KOPT-K1 (cell line): Measurements from ENCODE around the gene PMS2.
"Not testable (repeated sequence)": the region's sequence is repeated elsewhere in the genome, so short reads cannot be mapped to it uniquely, and the experiment has no call there.

ENCODE experiments used
- H3K27ac ChIP-seq: fragments of 200-600 bp; sonication (generic); 2 replicates; pipeline ENCODE4 v1.5.1; 2016; ENCODE audit warnings: antibody characterized with exemption, mild to moderate bottlenecking, low read depth, low read length; ENCODE audit not compliant: poor library complexity, severe bottlenecking
- H3K36me3 ChIP-seq: fragments of 200-600 bp; sonication (generic); 2 replicates; pipeline ENCODE4 v1.5.1; 2017; ENCODE audit warnings: antibody characterized with exemption, mild to moderate bottlenecking, low read length, moderate library complexity; ENCODE audit not compliant: insufficient read depth
- H3K9me3 ChIP-seq: fragments of 200-600 bp; sonication (generic); 2 replicates; pipeline ENCODE4 v1.5.1; 2017; ENCODE audit warnings: antibody characterized with exemption, low read length, mild to moderate bottlenecking; ENCODE audit not compliant: insufficient read depth, poor library complexity, severe bottlenecking

PMS2 gene

DNA sequence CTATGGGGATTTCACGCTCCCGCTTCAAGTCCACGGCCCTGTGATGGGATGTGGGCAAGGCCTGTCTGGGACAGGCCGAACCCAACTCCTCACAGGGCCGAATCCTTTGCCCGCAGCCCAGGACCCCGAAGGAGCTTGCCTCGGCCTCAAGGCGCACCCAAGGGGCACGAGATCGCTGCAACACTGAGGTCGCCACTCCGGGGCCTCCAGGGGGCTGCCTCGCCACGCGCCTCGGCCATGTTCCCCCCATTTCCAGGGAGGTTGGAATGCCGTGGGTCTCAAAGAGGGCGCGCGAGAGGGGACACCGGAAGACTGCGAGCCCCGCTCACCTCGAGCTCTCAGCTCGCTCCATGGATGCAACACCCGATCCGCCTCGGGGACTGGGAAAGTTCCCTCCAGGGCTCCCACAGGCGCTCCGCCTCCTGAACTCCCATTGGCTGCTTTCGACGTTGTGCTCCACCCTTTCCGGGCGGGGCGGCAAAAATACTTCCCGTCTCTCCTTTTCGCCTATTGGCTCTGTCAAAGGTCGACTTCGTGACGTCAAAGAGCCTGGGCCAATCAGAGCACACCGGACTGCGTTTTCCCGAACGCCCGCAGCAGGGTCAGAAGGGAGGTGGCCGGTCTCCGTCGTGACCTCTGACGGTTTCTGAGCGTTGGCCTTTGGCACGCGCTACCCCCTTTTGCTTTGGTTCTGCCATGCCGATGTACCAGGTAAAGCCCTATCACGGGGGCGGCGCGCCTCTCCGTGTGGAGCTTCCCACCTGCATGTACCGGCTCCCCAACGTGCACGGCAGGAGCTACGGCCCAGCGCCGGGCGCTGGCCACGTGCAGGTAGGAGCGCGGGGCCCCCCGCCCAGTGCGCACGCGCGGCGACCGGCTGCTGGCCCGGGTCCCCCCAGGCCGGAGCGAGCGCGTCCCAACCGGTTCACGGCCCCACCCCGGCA, at the start of gene PMS2, which contains the start of gene AIMP2:
Gene PMS2, minus strand, starts transcription at position 382 of the 944 bp plus-strand sequence. Its CDS starts 30 bp downstream, at position 352.
Gene AIMP2, plus strand, starts transcription at position 605 of the 944 bp plus-strand sequence. Its CDS starts 92 bp downstream, at position 697.
- no peaks in the 10 kb centered on the region for H3K9me3 ChIP-seq
- H3K27ac ChIP-seq, result peak within 1 kb of the TSS; percentile 77
- H3K36me3 ChIP-seq, result peaks cover 47% of the 10 kb centered on the region

DNA sequence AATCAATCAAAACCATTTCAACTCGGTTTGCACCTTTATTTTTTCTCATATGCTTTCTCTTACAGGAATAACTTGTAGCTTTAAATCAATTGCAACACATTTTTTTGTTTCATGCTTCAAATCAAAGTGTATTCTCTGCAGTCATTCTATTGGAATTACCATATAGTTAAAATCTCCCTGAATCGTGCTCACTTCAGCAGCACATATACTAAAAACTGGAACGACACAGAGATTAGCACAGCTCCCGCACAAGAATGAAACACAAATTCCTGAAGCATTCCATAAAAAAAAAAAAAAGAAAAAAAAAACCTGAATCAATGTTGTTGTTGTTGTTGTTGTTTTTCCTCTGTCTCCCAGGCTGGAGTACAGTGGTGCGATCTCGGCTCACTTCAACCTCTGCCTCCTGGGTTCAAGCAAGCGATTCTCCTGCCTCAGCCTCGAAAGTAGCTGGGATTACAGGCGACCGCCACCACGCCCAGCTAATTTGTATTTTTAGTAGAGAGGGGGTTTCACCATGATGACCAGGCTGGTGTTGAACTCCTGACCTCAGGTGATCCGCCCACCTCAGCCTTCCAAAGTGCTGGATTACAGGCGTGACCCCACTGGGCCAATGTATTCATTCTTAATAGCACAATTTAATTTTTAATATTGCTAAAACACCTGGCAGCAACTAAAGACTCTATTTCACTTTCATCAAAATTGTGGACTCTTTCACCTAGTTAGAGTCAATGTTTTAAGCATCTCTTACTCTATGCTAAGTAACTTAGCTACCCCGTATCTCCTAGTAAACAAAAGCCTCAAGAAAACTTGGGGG, 48.7 kb upstream of the PMS2 start:
- H3K27ac ChIP-seq, result peak overlapping the region; percentile 77
- H3K36me3 ChIP-seq, result peaks cover 31% of the 10 kb centered on the region
- H3K9me3 ChIP-seq, result no peaks in the 10 kb centered on the region

- H3K27ac ChIP-seq, result no peak overlapping the region
- no peaks in the 10 kb centered on the region for H3K9me3 ChIP-seq
- peaks cover 40% of the 10 kb centered on the region for H3K36me3 ChIP-seq
Measured at GRCh38 chr7:6056616-6057015, 47.8 kb upstream of the PMS2 start.

- not testable (repeated sequence) for H3K27ac ChIP-seq, H3K9me3 ChIP-seq
- H3K36me3 ChIP-seq, result peaks cover 94% of the 10 kb centered on the region
Measured at GRCh38 chr7:6051185-6051584, 42.3 kb upstream of the PMS2 start.

GRCh38 chr7:6049780-6050179, 40.9 kb upstream of the PMS2 start:
- Histone ChIP-seq H3K27ac (no peak overlapping the region), H3K9me3 (no peaks in the 10 kb centered on the region), H3K36me3 (peaks cover 99% of the 10 kb centered on the region)

DNA sequence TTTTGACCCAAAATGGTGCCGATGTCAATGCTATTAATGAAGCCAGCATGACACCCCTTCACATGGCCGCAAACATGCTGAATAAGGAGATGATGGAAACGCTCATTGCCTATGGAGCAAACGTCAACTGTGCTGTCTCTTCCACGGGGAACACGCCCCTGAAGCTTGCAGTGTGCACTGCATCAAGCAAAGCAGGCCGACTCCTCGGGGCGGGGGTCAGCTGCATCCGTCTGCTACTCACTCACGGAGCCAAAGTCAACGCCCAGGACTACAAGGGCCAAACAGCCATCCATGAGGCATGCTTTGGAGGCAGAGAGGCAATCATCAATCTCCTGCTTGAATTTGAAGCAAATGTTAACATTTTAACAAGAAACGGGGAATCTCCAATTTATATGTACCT, 26.8 kb upstream of the PMS2 start:
- Histone ChIP-seq H3K27ac (no peak overlapping the region), H3K36me3 (peaks cover 98% of the 10 kb centered on the region), H3K9me3 (no peaks in the 10 kb centered on the region)

DNA sequence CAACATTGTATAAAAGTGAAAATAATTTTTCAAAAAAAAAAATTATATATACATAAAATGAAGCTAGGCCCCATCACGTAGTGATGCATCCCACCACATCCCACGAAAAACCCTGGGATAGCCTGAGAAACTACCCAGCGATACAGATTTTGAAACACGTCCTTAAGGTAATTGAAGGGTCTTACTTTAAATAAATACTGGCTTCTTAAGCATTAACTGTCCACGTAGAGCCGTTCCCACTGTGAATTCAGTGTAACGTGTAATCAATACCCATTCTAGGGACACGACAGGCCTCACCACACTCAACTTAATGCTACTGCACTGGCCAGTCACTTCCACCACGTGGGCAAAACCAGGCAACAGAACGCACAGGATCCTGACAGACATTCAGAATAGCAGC, 26.3 kb upstream of the PMS2 start:
- H3K36me3 ChIP-seq, result peaks cover 98% of the 10 kb centered on the region
- no peaks in the 10 kb centered on the region for H3K9me3 ChIP-seq
- H3K27ac ChIP-seq, result no peak overlapping the region

DNA sequence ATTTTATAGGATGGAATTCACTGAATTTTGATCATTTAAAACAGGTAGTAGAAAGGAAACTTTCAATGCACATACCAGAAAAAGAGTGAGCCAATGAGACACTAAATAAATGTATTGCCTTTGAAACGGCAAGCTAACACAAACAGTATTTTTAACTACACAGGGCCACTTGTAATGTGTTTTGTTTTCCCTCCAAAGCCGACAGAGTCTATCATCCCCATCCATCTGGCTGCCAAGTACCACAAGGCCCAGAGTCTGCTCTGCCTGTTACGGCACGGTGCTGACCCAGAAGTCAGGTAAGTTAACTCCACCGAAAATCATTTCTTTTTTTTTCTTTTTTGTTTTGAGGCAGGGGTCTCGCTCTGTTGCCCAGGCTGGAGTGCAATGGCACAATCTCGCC, 23.8 kb upstream of the PMS2 start:
- Histone ChIP-seq H3K36me3 (peaks cover 98% of the 10 kb centered on the region), H3K9me3 (no peaks in the 10 kb centered on the region), H3K27ac (no peak overlapping the region)

- Histone ChIP-seq H3K36me3 (peaks cover 98% of the 10 kb centered on the region), H3K9me3 (no peaks in the 10 kb centered on the region)
Measured at GRCh38 chr7:6032167-6032566, 23.3 kb upstream of the PMS2 start.

GRCh38 chr7:6031567-6031966, 22.7 kb upstream of the PMS2 start:
- Histone ChIP-seq H3K9me3 (no peaks in the 10 kb centered on the region), H3K27ac (no peak overlapping the region), H3K36me3 (peaks cover 98% of the 10 kb centered on the region)

More at GRCh38 chr7:6032167-6032566, 23.3 kb upstream of the PMS2 start:
- H3K27ac ChIP-seq, result no peak overlapping the region

- peaks cover 98% of the 10 kb centered on the region for H3K36me3 ChIP-seq
- H3K27ac ChIP-seq, result no peak within 1 kb of the TSS
- H3K9me3 ChIP-seq, result no peaks in the 10 kb centered on the region
Measured at GRCh38 chr7:6030988-6031387, 22.1 kb upstream of the PMS2 start, which contains the start of gene ANKRD61. Gene ANKRD61 (plus strand): TSS chr7:6031376. CDS start chr7:6031376, 0 bp downstream.

DNA sequence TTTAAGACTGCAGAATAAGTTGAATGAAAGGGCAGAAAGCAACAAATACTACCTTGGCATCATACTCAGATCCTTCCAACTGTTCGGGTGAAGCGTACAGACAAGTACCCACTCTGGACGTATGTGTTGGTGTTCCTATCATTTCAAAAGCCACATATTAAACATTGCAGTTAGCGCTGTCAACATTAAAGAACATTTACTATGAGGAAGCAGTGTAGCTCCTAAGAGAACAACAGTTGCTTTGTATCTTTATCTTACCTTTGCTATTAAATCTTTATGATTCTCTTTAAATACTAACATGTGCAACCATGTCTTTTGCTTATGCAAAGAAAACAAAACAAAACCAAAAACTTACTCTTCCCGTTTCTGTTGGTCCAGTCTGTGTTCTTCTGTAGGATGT, 19.7 kb upstream of the PMS2 start:
- Histone ChIP-seq H3K36me3 (peaks cover 98% of the 10 kb centered on the region), H3K9me3 (no peaks in the 10 kb centered on the region), H3K27ac (no peak overlapping the region)

- no peak overlapping the region for H3K27ac ChIP-seq
- peaks cover 98% of the 10 kb centered on the region for H3K36me3 ChIP-seq
- H3K9me3 ChIP-seq, result no peaks in the 10 kb centered on the region
Measured at GRCh38 chr7:6027806-6028365, 19.0 kb upstream of the PMS2 start.

DNA sequence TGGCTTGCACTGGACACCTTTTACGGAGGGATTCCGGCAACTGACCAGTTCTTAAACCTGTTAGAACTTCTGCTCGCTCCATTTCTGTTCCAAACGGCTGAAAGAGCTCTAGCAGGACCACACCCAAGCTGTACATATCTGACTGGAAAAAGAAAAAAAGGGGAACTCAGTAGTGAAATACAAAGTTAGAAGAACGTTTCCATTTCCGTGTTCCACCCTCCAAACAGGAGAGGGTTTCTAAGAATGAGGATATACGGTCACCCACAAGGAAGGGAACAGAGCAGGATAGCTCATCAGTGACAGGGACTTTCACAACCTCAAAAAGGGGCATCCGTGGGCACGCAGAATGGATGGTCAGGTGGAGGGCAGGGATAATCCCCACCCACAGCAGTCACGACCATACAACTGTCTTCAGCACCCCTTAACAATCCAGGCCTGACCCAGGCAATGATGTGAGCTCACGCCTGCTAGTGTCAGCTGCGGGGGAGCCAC, 18.0 kb upstream of the PMS2 start:
- H3K36me3 ChIP-seq, result peaks cover 100% of the 10 kb centered on the region
- no peak overlapping the region for H3K27ac ChIP-seq
- H3K9me3 ChIP-seq, result no peaks in the 10 kb centered on the region
